Motor neuron (in vitro differentiated cells): Measurements from ENCODE around the gene MS4A3. TPM values are rescaled to one million over a fixed set of nuclear protein-coding genes. Genes with fewer than 3 reads are reported as not detected.
"Not testable (repeated sequence)": the region's sequence is repeated elsewhere in the genome, so short reads cannot be mapped to it uniquely, and the experiment has no call there.

Experiments used
- ATAC-seq, 8 experiments: fragments of 200-7000 bp; cut with Tn5 transposase; replicated peaks in 6 of 8; 2 replicates each; pipeline ENCODE4 v1.8.0; 2021; ENCODE audit warnings: mild to moderate bottlenecking in 8 of 8, moderate library complexity in 8 of 8
- H3K27ac ChIP-seq, 2 donors: fragments of 250-450 bp; sonication (Bioruptor Pico); 2 replicates each; pipeline ENCODE4 v1.9.0; 2021; ENCODE audit warnings: antibody characterized with exemption in 2 of 2, mild to moderate bottlenecking in 2 of 2, moderate library complexity in 1 of 2
- H3K4me1 ChIP-seq, 2 donors: fragments of 250-450 bp; sonication (Bioruptor Pico); replicated peaks in 1 of 2; 2 replicates each; pipeline ENCODE4 v1.6.1; 2021; ENCODE audit warnings: antibody characterized with exemption in 2 of 2, mild to moderate bottlenecking in 2 of 2, moderate library complexity in 1 of 2
- H3K4me3 ChIP-seq, 5 donors: fragments of 250-450 bp; sonication (Bioruptor Pico); 2 replicates each; pipeline ENCODE4 v1.9.0; 2021; ENCODE audit warnings: antibody characterized with exemption in 5 of 5, mild to moderate bottlenecking in 5 of 5, moderate library complexity in 4 of 5
- WGBS, 10 experiments: fragments of 450-650 bp; shearing (Covaris generic); methylation state at CpG; one replicate each; pipeline ENCODE4 v1.0.0; 2022; 5-methylcytosine and 5-hydroxymethylcytosine counted together
- in situ Hi-C, 9 experiments: fragments of 400-800 bp; cut with MboI; loops; one replicate each; pipeline ENCODE4 v1.15.0; 2021; ENCODE audit warnings: low sequenced_read_pairs in 9 of 9, low pct_unique_long_range_greater_than_20kb in 2 of 9; ENCODE audit not compliant: unreplicated experiment in 9 of 9
- total RNA-seq, 8 experiments: library from RNA; unstranded; fragments of 300-600 nt; gene quantifications; 2 replicates each; pipeline versions ENCODE4 v1.2.3 to v1.2.4, GENCODE V29; 2022

MS4A3 gene
- total RNA-seq, 8 experiments from 2014 or later, result 0.33 TPM; not detected in 7

GRCh38 chr11:60101368-60101767 is 44.9 kb downstream of the MS4A3 start:
- H3K4me3 ChIP-seq, ATAC-seq, H3K27ac ChIP-seq, H3K4me1 ChIP-seq, in situ Hi-C loops: not testable (repeated sequence)
- WGBS, 10 experiments, result 53 to 98% (median 73%) methylated on average over 3 to 7 of the region's 11 CpGs; no CpG with 5 or more reads in 4 of the 10 experiments

- H3K4me1 ChIP-seq, H3K27ac ChIP-seq, ATAC-seq, in situ Hi-C loops, H3K4me3 ChIP-seq: not testable (repeated sequence)
- WGBS, 10 experiments, result 23 to 90% (median 79%) methylated on average over 1 to 8 of the region's 8 CpGs; no CpG with 5 or more reads in 3 of the 10 experiments
Measured at GRCh38 chr11:60104471-60105115, 48.1 kb downstream of the MS4A3 start.

- 20 to 91% (median 88%) methylated on average over 1 to 4 of the region's 5 CpGs; no CpG with 5 or more reads in 5 of the 10 experiments for WGBS, 10 experiments
- in situ Hi-C loops, result not testable (repeated sequence)
Measured at GRCh38 chr11:60108631-60109030, 52.2 kb downstream of the MS4A3 start.

GRCh38 chr11:60111793-60112192 is 55.3 kb downstream of the MS4A3 start:
- Histone ChIP-seq H3K4me1 (no peaks in the 10 kb centered on the region), H3K27ac (no peak overlapping the region), H3K4me3 (no peak overlapping the region)
- 0 to 66% (median 18%) methylated on average over 1 to 2 of the region's 2 CpGs; no CpG with 5 or more reads in 2 of the 10 experiments for WGBS, 10 experiments
- in situ Hi-C loops, result no loop called here
- peak in 2 of 8 experiments; percentile 18 to 39 for ATAC-seq

More at GRCh38 chr11:60108631-60109030, 52.2 kb downstream of the MS4A3 start:
- not testable (repeated sequence) for H3K4me3 ChIP-seq, ATAC-seq, H3K27ac ChIP-seq, H3K4me1 ChIP-seq

GRCh38 chr11:60116996-60117790 is 60.7 kb downstream of the MS4A3 start:
- no peak overlapping the region for H3K27ac ChIP-seq
- in situ Hi-C loops, result no loop called here
- no peak overlapping the region for H3K4me3 ChIP-seq
- H3K4me1 ChIP-seq, result no peaks in the 10 kb centered on the region
- ATAC-seq, result no peak

GRCh38 chr11:60118338-60118737 is 61.9 kb downstream of the MS4A3 start:
- 0 to 63% (median 13%) methylated on average over 1 to 2 of the region's 2 CpGs; no CpG with 5 or more reads in 2 of the 10 experiments for WGBS, 10 experiments
- no peak overlapping the region for H3K4me3 ChIP-seq
- ATAC-seq, result no peak
- no peaks in the 10 kb centered on the region for H3K4me1 ChIP-seq
- in situ Hi-C loops, result no loop called here
- H3K27ac ChIP-seq, result no peak overlapping the region

- Histone ChIP-seq H3K27ac (no peak overlapping the region), H3K4me3 (no peak overlapping the region), H3K4me1 (no peaks in the 10 kb centered on the region)
- in situ Hi-C loops, result no loop called here
- ATAC-seq, result no peak
- 0 to 100% (median 82%) methylated on average over 1 to 2 of the region's 2 CpGs for WGBS, 10 experiments
Measured at GRCh38 chr11:60119710-60120109, 63.2 kb downstream of the MS4A3 start.

Other genes with a start within 250 kb of the MS4A3 start
- 10 to 100 TPM; 16.5 to 70.2 (median 29.9) TPM for gene MRPL16, start 245.9 kb upstream of the MS4A3 start, total RNA-seq
- gene CBLIF, start 211.2 kb upstream of the MS4A3 start, total RNA-seq, result not detected
- 1 to 10 TPM in 2 of 8 experiments, under 1 TPM in 1, not detected in 5; 0.99 to 3.2 (median 1.7) TPM for gene TCN1, start 190.2 kb upstream of the MS4A3 start, total RNA-seq
- not detected for gene OOSP3, start 177.9 kb upstream of the MS4A3 start, total RNA-seq
- not detected for gene OOSP1, start 118.2 kb upstream of the MS4A3 start, total RNA-seq
- not detected for gene OOSP4A, start 92.6 kb upstream of the MS4A3 start, total RNA-seq
- gene OOSP4B, start 39.5 kb upstream of the MS4A3 start, total RNA-seq, result not detected
- gene OOSP2, start 16.3 kb upstream of the MS4A3 start, total RNA-seq, result under 1 TPM in 1 of 8 experiments, not detected in 7; 0.08 TPM
- under 1 TPM in 4 of 8 experiments, not detected in 4; 0.09 to 0.52 (median 0.14) TPM for gene MS4A2, start 32.0 kb downstream of the MS4A3 start, total RNA-seq
- gene MS4A6A, start 126.4 kb downstream of the MS4A3 start, total RNA-seq, result 1 to 10 TPM in 1 of 8 experiments, under 1 TPM in 4, not detected in 3; 0.13 to 1.6 (median 0.36) TPM
- under 1 TPM in 1 of 8 experiments, not detected in 7; 0.81 TPM for gene MS4A4E, start 186.5 kb downstream of the MS4A3 start, total RNA-seq
- gene MS4A4A, start 224.0 kb downstream of the MS4A3 start, total RNA-seq, result under 1 TPM in 2 of 8 experiments, not detected in 6; 0.14 to 0.33 TPM